Activated naive CD8-positive, alpha-beta T cell treated with anti-CD3 and anti-CD28 coated beads, Interleukin-2, amount 50 U/mL, for 16 hours (primary cell): ENCODE measurements around the gene FBXW5.
A peak's percentile ranks its signal among the peaks of the same experiment; 100 is the strongest.

Experiments
- DNase-seq: peaks from one replicate; pipeline ENCODE4 v3.0.0-alpha.2; 2020; ENCODE audit warnings: low read depth, low spot score

Gene FBXW5

GRCh38 chr9:136944519-136945332 lies at the start of gene FBXW5, which contains the start of gene C8G:
Gene FBXW5, minus strand, starts transcription at chr9:136944738. Its CDS starts 655 bp downstream, at chr9:136944083.
Gene C8G, plus strand, starts transcription at chr9:136945243. Its CDS starts 78 bp downstream, at chr9:136945321.
- peak; percentile 82 for DNase-seq

- DNase-seq, result no peak
These were observed 48.4 kb upstream of the FBXW5 start for GRCh38 chr9:136992819-136993369.

GRCh38 chr9:136991993-136992818 lies 47.7 kb upstream of the FBXW5 start, which contains the start of gene PAXX:
Gene PAXX, plus strand, starts transcription at chr9:136992422. Its CDS starts 22 bp downstream, at chr9:136992444.
- peak; percentile 90 for DNase-seq

- DNase-seq, result no peak
These were observed 45.8 kb upstream of the FBXW5 start for GRCh38 chr9:136990242-136990911.

- no peak for DNase-seq
These were observed 44.3 kb upstream of the FBXW5 start for GRCh38 chr9:136988872-136989271.

- DNase-seq, result no peak
These were observed 41.3 kb upstream of the FBXW5 start for GRCh38 chr9:136985853-136986252.

GRCh38 chr9:136985027-136985602 lies 40.6 kb upstream of the FBXW5 start:
- no peak for DNase-seq

GRCh38 chr9:136984464-136985026 lies 40.0 kb upstream of the FBXW5 start:
- DNase-seq, result no peak

- DNase-seq, result no peak
These were observed 39.2 kb upstream of the FBXW5 start for GRCh38 chr9:136983656-136984314.

GRCh38 chr9:136983167-136983566 lies 38.6 kb upstream of the FBXW5 start:
- no peak for DNase-seq

GRCh38 chr9:136982232-136983051 lies 37.9 kb upstream of the FBXW5 start, which contains the start of gene LCNL1:
Gene LCNL1, plus strand, starts transcription at chr9:136982993. Its CDS starts 594 bp downstream, at chr9:136983587.
- no peak for DNase-seq

- DNase-seq, result no peak
These were observed 37.2 kb upstream of the FBXW5 start for GRCh38 chr9:136981588-136982231.

GRCh38 chr9:136980669-136981478 lies 36.3 kb upstream of the FBXW5 start:
- no peak for DNase-seq

GRCh38 chr9:136979769-136980587 lies 35.4 kb upstream of the FBXW5 start:
- DNase-seq, result no peak

- no peak for DNase-seq
These were observed 34.5 kb upstream of the FBXW5 start for GRCh38 chr9:136978865-136979544.

- DNase-seq, result peak; percentile 23
These were observed 33.7 kb upstream of the FBXW5 start for GRCh38 chr9:136978073-136978864.
